AG08395 (cell line): ENCODE data around the gene S100Z.

Experiments
- DNase-seq: peaks from one replicate; pipeline ENCODE4 v3.0.0; 2012; ENCODE audit warnings: mixed read lengths, low spot score

S100Z gene

DNA sequence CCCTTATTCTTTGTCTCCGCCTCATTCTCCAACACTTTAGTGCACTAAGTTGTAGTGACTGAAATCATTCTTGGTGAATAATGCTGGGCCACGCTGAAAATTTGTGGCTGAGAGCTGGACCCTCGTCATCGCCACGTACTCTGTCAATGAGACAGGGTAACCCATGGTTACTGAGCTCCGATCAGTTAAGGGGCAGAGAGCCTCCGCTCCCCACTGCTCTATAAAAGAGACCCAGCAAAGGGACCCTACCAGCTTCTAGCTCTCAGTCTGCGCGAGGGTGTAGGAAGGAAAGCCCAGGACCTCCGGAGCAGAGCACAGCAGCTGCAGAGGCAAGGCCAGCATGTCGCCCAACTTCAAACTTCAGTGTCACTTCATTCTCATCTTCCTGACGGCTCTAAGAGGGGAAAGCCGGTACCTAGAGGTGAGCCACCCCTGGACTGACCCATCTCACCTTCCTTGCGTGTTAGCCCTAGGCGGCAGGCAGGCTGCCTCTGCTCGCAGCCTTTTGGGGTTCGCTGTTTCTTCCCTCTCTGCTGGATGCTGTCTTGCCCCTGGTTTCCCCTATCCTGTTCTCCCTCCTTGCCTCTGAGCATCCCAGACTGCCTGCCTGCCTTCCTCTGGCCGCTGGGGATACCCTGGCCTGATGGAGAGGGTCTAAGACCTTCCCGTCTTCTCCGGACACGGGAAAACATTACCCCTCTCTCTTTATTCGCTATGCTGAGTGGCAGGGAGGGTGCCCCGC lies 103.2 kb downstream of the S100Z start, which contains the start of gene CRHBP:
CRHBP (plus strand) TSS at position 251 of the 742 bp plus-strand sequence; CDS start at position 341, 90 bp downstream.
- DNase-seq, result no peak

DNA sequence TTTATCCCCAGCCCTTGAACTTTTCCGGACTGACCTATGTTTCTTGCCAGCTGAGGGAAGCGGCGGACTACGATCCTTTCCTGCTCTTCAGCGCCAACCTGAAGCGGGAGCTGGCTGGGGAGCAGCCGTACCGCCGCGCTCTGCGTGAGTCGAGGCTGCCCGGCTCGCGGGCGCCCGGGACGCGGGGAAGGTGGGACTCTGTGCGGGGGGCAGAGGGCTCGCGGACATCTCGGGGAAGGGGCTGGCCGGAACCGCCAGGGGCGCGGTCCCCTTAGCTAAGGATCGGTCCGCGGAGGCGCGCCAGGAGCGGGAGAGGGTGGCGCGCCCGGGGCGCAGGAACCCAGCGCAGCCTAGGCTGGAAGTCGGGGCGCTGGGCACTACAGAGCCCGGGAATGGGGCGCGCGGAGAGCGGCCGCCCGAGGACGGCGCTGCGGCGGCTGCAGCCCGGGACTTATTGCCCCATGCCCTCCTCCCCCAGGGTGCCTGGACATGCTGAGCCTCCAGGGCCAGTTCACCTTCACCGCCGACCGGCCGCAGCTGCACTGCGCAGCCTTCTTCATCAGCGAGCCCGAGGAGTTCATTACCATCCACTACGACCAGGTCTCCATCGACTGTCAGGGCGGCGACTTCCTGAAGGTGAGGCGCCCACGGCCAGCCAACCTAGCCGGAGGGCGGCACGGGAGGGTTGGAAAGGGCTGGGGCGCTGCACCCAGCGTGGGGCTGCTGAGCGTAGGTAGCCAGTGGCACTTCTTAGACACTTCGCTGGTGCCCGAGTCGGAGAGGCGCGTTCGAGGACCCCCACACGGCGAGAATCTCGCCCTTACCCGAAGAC lies 104.0 kb downstream of the S100Z start:
- DNase-seq, result no peak

DNA sequence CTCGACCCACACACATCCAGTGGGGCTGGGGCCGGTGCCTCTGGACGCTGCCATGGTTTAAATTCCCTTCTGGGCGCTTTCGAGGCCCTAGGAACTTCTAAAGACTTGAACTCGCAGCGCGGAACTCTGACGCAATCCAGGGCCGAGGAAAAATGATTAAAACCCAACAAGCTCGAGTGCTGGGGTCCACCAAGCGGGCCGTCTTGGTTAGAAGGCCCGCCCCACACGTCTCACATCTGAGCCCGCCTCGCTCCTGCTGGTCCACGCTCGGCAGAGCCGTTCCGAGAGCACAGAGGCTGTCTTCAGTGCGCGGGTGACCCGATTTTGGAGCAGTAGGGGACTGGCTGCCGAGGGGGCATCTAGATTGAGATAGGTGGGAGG lies 104.6 kb downstream of the S100Z start:
- no peak for DNase-seq

DNA sequence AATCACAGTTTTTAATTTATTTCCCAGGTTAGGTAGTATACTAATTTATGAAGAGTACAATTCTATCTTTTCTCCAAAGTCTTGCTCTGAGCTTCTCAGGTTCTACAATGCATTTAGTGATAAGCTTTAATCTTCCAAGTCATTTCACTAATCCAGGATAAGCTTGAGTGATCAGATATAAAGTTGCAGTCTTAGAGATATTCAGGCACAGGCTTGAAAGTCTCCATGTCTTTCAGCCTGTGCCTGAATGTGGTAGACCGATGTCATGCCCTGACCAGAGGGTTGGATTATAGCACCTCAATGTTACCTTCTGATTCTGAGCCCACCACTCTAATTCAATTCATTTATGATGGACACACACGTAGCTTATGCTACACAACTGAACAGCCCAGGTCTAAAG lies 106.2 kb downstream of the S100Z start:
- no peak for DNase-seq

DNA sequence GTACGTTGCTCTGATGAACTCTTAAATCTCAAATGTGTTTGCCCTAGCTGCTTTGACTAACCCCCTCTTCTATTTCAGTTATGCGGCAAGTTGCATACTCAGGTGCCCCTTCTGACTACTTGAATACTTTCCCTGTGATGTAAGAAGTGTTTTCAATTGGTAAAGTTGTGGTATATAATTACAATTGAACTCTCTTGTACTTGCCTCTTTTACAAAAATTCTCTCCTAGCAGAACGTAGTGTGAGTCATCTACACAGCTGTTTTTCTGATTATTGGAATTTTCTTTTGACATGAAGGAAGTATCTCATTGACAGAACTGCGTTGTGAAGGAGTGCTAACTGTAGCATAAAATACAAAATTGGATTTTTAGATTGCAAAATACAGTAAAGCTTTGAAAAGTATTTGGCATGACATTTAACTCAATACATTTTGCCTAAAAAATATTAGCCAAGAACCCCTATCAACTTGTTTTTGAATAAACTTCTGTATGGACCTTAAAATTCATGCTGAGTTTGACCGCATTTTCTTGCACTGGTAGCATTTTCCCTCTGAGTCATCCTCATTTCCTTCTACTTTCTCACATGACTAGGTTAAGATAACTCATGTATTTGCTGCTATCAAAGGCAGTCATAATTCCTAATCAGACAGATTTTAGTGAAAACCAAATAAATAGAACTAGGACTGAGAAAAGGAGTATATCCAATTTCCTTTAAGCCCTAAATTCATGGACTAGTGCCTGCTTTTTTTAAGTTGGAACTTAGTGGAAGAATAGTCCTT lies 109.4 kb downstream of the S100Z start:
- peak; percentile 15 for DNase-seq

DNA sequence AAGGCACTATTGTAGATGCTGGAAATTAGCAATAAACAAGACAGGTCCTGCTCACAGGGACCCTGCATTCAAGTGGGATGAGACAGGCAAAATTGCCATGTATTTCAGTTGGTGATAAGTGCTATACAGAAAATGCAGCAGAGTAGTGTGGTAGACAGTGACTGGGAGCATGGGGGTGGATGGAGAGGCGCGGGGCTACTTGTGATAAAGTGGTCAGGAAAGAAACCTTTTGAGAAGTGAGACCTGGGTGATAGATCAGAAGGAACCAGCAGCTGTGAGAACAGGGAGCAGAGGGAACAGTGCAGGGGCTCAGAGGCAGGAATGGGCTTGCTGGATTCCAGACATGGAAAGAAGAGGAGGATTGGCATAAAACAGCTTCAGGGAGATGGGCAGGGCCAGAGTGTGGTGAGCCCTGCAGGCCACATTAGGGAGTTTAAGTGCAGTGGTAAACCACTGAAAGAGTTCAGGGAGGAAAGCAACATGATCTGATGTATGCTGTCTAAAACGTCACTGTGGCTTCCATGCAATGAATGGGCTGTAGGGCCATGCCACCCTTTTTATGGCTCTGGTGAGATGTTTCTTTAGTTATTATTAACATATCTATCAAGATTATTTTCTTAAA lies 110.3 kb downstream of the S100Z start:
- DNase-seq, result no peak

DNA sequence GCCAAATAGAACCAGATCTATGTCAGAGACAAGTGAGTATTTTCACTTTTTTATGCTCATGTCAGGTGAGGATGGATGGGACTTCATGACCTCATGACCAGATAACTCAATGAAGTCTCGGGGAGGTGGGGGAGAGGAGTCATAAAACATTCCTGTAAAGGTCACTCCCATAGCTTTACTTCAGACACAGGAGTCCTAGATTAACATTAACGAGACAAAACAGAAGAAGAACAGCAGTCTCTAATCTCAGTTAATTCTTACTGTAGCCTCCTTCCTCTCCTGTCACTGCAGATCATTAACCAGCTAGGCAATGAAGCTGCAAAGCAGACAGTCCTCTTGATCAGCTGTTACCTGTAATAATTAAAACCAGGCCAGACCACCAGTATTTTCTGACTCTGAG lies 114.2 kb downstream of the S100Z start:
- DNase-seq, result no peak
